GM10266 (cell line): Measurements from ENCODE around the gene YAP1.

Source experiments
- DNase-seq: peaks from one replicate; pipeline ENCODE4 v3.0.0; 2012; ENCODE audit errors: extremely low spot score
- TF ChIP-seq, protein P1 (sequence below): IDR thresholded peaks from 2 replicates; pipeline ENCODE4 v1.5.1; 2012; ENCODE audit warnings: mild to moderate bottlenecking, low read depth; ENCODE audit not compliant: control insufficient read depth, insufficient read depth; ENCODE audit errors: missing control alignments

The YAP1 gene

DNA sequence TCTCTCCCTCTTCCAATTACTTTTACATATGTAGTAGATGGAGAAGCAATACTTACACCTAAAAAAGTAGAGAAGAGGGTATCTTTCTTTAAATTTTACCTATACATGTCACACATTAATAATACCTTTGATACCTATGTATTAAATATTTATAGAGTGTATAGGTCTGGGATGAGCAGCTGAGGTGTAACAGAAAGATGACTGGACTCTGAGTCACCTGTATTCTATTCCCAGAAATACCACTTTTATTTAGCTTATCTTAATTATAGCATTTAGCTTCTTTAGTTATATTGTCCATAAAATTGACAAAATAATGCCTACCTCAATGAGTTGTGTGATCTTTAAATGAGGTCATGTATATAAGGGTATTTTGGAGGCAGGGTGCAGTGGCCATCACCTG, 30.6 kb upstream of the YAP1 start:
- DNase-seq: no peak
- TF ChIP-seq, protein P1, sequence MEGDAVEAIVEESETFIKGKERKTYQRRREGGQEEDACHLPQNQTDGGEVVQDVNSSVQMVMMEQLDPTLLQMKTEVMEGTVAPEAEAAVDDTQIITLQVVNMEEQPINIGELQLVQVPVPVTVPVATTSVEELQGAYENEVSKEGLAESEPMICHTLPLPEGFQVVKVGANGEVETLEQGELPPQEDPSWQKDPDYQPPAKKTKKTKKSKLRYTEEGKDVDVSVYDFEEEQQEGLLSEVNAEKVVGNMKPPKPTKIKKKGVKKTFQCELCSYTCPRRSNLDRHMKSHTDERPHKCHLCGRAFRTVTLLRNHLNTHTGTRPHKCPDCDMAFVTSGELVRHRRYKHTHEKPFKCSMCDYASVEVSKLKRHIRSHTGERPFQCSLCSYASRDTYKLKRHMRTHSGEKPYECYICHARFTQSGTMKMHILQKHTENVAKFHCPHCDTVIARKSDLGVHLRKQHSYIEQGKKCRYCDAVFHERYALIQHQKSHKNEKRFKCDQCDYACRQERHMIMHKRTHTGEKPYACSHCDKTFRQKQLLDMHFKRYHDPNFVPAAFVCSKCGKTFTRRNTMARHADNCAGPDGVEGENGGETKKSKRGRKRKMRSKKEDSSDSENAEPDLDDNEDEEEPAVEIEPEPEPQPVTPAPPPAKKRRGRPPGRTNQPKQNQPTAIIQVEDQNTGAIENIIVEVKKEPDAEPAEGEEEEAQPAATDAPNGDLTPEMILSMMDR: no peak

DNA sequence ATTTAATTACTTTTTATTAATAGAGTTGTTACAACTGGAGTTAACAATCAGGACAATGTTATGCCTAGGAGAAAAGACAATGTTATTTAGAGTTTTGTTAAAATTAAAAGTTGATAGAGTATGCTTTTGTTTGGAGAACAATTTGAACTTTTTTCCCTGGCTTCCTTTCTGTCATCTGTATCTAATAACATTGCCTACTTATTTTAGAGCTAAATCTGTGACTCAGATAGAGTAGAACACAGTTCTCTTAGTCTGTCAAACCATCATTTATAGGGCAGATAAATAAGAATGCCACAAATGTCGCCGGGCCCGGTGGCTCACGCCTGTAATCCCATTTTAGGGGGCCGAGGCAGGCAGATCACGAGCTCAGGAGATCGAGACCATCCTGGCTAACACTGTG, 28.9 kb upstream of the YAP1 start:
- no peak for DNase-seq
- TF ChIP-seq, protein P1: no peak

DNA sequence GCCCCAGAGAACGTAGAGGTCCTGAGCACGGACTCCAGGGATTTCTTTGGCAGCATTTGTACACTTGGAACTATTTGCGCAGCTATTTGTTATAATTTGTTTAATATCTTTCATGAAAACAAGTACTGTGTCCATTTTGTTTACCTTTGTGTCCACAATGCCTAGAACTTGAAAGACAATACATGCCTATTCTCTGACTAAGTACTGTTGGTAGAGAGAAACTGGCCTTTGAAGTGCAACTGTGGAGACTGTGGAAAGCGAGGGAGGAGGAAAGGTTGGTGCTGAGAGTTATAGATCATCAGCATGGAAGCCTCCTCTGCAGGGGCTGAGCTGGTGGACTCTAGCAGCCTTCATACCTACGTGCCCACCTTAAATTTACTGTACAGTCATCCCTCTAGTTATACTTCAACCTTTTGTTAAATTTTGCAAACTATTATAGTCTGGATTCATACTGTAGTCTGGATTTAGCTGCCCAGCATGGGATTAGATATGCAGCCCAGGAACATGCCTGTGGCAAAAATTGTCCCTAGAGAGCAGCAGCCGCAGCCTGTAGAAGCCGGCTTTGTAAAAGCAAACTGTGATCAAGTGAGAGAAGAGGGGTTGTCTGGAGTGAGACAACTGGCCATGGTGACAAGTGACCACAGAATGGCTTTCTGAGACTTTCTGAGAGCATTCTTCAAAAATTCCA, 24.2 kb upstream of the YAP1 start:
- TF ChIP-seq, protein P1: no peak
- DNase-seq: no peak

DNA sequence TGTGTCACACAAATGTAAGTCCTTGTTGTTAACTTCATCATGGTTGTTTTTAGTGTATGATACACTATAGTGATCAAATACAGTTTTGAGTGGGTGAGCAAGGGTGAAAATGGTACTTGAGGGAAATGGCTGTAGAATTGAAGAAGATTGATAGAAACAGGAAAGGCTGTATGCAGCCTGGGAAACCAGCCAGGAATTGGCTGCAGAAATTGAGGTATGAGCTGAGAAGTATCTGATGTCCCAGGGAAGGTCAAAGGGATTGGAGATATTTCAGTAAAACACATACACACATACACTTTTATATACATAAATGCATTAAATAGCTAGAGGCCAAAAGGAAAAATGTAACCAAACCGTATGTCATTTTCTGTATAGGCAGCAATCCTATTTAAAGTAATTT, 13.1 kb upstream of the YAP1 start:
- no peak for DNase-seq
- TF ChIP-seq, protein P1: no peak

DNA sequence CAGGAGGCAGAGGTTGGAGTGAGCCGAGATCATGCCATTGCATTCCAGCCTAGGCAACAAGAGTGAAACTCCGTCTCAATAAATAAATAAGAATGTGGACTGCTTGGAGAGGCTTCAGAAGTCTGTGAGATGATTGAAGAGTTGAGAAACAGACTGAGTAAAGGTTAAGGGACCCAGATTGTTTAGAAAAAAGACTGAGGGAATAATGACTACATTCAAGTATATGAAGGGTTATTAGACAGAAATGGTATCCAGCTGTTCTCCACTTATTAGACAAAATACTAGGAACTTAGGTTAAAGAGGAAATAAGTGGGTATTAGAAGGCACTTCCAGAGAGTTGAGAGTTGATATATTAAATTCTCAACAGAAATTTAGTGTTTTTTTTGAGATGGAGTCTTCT, 10.5 kb upstream of the YAP1 start:
- DNase-seq: no peak
- TF ChIP-seq, protein P1: no peak

DNA sequence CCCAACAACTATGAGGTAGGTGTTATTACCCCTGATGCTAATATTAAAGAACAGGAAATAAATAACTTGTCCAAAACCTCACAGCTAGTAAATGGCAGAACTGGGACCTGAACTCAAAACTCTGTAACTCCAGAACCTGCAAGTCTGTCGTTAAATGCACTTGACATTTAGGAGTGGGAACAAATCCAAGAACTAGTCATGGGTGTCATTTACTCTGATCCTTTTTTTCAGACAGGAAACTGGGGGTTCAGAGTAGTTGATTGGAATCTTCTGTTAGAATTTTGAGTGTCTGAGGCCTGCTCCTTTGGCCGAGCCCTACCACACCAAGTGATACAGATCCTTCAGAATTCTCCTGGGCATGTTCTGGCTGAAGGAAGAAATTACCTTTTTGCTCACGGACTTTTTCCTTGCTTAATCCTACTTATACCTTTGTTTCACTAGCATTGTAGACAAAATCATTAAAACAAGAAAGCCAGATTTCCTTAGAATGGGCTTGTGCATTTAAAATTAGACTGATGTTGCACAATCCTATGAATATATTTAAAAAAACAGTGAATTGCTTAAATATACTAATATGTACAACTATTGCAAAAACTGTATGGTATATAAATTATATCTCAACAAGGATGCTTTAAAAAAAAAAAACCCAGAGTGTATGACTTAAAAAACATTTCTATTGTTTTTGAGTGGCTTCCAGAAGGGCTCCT, 1.4 kb upstream of the YAP1 start:
- TF ChIP-seq, protein P1: no peak
- no peak for DNase-seq

DNA sequence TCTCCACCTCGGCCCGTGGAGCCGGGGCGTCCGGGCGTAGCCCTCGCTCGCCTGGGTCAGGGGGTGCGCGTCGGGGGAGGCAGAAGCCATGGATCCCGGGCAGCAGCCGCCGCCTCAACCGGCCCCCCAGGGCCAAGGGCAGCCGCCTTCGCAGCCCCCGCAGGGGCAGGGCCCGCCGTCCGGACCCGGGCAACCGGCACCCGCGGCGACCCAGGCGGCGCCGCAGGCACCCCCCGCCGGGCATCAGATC, 439 bp downstream of the YAP1 start:
- no peak for DNase-seq
- TF ChIP-seq, protein P1: no peak
